ENCODE measurements around the gene MAP3K9.

The MAP3K9 gene

DNA sequence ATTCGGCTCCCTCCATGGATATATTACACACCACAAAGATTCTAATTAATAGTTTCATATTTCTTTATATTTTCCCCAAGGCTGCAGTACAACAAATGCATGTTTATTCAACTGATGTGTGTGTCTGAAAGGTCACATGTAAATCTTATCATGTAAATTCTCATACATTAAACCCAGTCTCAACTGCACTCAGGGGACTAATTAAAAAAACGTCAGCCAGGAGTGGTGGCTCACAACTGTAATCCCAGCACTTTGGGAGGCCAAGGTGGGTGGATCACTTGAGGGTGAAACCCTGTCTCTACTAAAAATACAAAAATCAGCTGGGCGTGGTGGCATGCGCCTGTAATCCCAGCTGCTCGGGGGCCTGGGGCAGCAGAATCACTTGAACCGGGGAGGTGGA is 67.8 kb downstream of the MAP3K9 start:
- TF ChIP-seq, protein P1, sequence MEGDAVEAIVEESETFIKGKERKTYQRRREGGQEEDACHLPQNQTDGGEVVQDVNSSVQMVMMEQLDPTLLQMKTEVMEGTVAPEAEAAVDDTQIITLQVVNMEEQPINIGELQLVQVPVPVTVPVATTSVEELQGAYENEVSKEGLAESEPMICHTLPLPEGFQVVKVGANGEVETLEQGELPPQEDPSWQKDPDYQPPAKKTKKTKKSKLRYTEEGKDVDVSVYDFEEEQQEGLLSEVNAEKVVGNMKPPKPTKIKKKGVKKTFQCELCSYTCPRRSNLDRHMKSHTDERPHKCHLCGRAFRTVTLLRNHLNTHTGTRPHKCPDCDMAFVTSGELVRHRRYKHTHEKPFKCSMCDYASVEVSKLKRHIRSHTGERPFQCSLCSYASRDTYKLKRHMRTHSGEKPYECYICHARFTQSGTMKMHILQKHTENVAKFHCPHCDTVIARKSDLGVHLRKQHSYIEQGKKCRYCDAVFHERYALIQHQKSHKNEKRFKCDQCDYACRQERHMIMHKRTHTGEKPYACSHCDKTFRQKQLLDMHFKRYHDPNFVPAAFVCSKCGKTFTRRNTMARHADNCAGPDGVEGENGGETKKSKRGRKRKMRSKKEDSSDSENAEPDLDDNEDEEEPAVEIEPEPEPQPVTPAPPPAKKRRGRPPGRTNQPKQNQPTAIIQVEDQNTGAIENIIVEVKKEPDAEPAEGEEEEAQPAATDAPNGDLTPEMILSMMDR (IDR thresholded peaks at IDR 0.05; ENCODE audit: low read depth, low read length): no peak

DNA sequence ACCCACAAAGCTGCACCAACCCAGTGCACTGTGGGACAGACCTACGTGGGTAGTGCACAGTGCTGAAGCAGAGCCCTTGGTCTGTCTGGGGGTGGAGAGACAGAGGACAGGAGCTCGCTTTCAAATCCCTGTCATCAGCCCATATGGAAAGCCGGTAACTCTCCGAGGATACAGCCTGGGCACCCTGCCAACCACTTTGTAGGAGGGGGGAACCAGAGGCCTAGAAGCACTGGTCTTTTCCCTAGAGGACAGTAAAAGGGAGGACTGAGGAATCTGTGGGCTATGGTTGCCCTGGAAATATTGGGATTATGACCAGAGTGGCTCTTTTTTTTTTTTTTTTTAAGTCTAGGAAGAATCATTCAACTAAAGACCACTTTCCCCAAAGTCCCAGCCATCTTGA is 74.3 kb downstream of the MAP3K9 start:
- in situ Hi-C loops (cut with HindIII; ENCODE audit: low sequenced_read_pairs): no loop called here
- no peak for DNase-seq (ENCODE audit: low read depth, low spot score)

More for the DNA sequence above, 67.8 kb downstream of the MAP3K9 start:
- no peak for DNase-seq (ENCODE audit: low read depth, low spot score)
- in situ Hi-C loops (cut with HindIII; ENCODE audit: low sequenced_read_pairs): no loop called here
- no peak overlapping the region for H3K4me3 ChIP-seq (ENCODE audit: low read depth, low read length)

DNA sequence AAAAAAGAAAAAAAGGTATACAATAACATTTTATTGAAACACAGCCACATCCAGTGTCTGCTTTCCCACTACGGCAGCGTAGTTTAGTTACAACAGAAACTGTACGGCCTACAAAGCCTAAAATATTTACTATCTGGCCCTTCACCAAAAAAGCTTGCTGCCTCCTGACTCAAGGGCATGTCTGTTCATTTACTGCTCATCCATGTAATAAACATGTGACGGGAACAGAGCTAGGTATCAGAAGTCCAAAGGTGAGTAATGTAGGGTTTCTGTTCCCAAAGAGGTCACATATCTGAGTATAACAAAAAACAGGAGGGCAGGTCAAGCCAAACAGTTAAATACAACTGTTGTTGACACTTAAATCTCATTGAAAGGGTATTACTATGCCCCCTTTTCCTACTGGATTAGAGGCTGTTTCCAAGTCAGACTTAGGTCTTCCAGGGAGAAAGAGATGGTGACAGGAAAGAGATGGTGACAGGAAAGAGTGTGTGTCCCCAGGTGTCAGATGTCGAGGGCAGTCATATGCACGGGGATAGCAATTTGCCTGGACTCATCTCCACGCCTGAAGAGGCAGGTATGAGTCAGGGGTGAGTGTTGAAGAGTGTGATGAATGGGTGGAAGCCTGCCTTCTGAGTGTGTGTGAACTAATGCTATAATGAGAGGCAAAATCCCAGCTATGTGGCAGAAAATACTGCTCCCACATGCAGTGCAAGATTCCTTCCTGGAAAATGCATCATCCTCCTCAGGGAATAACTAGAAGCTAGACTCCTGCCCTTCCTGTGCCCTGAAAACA is 77.7 kb downstream of the MAP3K9 start:
- in situ Hi-C loops (cut with HindIII; ENCODE audit: low sequenced_read_pairs): no loop called here
- no peak for DNase-seq (ENCODE audit: low read depth, low spot score)
- H3K4me3 ChIP-seq (ENCODE audit: low read depth, low read length): no peak overlapping the region
- TF ChIP-seq, protein P1 (IDR thresholded peaks at IDR 0.05; ENCODE audit: low read depth, low read length): no peak

More for the DNA sequence above, 74.3 kb downstream of the MAP3K9 start:
- TF ChIP-seq, protein P1 (IDR thresholded peaks at IDR 0.05; ENCODE audit: low read depth, low read length): no peak
- no peak overlapping the region for H3K4me3 ChIP-seq (ENCODE audit: low read depth, low read length)

DNA sequence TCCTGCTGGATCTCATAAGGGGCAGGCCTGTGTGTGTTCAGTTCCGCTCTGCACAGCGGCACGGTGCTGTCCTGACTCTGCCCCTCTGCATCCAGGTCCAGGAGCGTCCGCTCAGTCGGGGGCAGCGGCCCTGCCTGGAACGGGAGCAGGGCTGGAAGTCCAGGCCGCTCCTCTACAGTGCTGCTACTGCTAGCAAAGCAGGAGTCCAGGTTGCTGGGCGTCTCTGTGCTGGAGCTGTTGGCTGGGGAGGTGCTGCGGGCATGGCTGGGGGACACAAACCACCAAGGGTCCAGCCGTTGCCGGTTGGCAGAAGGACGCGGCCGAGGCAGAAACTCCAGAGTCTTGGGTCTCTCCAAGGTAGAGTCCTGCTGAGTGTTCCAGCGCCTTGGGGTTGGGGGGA is 78.9 kb downstream of the MAP3K9 start:
- in situ Hi-C loops (cut with HindIII; ENCODE audit: low sequenced_read_pairs): no loop called here

DNA sequence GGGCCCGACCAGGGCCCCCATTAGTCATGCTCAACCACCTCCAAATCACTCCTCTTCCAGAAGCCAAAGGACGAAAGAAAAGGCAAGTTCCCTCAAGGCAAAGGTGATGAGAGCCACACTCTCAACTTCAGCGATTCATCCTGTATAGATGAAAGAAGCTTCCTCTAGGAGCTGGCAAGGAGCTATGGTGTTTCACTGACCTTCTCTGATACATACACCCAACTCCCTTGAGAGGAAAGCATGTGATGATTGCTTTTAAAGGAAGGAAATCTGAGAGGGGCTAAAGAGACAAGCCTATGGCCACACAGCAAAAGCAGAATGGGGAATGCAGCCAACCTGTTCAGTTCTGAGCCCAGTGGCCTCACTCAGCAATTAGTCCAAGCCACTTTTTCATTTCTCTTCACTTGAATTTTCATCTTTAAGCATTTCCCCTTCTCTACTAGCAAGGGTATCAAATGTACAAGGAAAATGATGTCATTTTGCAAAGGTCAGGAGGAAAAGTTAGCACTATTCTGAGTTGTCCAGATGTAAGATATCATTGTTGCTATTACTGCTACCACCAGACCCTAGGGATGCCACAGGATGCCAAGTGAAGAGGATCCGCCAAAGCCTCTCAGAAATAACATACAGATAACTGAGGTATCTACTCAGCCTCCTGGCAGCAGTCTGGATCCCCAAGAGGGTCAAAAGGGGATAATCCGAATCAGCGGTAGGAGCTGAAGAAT is 82.5 kb downstream of the MAP3K9 start:
- in situ Hi-C loops (cut with HindIII; ENCODE audit: low sequenced_read_pairs): no loop called here

More for the DNA sequence above, 78.9 kb downstream of the MAP3K9 start:
- no peak overlapping the region for H3K4me3 ChIP-seq (ENCODE audit: low read depth, low read length)
- TF ChIP-seq, protein P1 (IDR thresholded peaks at IDR 0.05; ENCODE audit: low read depth, low read length): no peak
- no peak for DNase-seq (ENCODE audit: low read depth, low spot score)

DNA sequence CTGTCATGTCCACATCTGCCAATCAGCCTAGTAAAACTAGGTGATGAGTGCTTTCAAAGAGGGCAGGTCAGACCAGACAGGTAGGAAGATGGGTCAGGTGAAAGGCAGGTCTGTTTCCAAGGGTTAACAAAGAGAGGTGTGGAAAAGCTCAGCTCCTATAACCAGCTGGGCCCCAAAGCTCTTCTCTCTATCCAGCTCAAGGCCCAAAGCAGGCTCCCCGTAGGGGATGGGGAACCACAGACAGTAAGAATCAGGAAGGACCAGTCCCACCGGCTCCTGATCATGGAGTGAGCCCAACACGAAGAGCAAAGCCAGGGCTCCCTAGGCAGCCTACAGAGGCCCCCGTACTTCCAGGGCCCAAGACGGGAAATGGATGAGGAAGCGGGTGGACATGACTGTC is 84.4 kb downstream of the MAP3K9 start:
- TF ChIP-seq, protein P1 (IDR thresholded peaks at IDR 0.05; ENCODE audit: low read depth, low read length): no peak
- no peak for DNase-seq (ENCODE audit: low read depth, low spot score)
- no peak overlapping the region for H3K4me3 ChIP-seq (ENCODE audit: low read depth, low read length)
- in situ Hi-C loops (cut with HindIII; ENCODE audit: low sequenced_read_pairs): no loop called here

More for the DNA sequence above, 82.5 kb downstream of the MAP3K9 start:
- no peak for DNase-seq (ENCODE audit: low read depth, low spot score)
- no peak overlapping the region for H3K4me3 ChIP-seq (ENCODE audit: low read depth, low read length)
- TF ChIP-seq, protein P1 (IDR thresholded peaks at IDR 0.05; ENCODE audit: low read depth, low read length): no peak

All from astrocyte of the spinal cord (primary cell).